Mesenchymal stem cell (in vitro differentiated cells and primary cell): Measurements from ENCODE around the gene ST3GAL4.

Experiments
- DNase-seq: peaks from one replicate; pipeline ENCODE4 v3.0.0-alpha.2; 2013
- H2AFZ ChIP-seq: one replicate; pipeline ENCODE4 v1.6.1; 2013; ENCODE audit warnings: low read depth, mild to moderate bottlenecking, control low read depth, inconsistent platforms, low read length, moderate library complexity
- H2AK5ac ChIP-seq: 2 replicates; pipeline ENCODE4 v1.6.1; 2013; ENCODE audit warnings: low read length, moderate library complexity, mild to moderate bottlenecking, inconsistent platforms; ENCODE audit not compliant: severe bottlenecking
- H2BK120ac ChIP-seq: one replicate; pipeline ENCODE4 v1.6.1; 2013; ENCODE audit warnings: low read depth, mild to moderate bottlenecking, inconsistent platforms, low read length, moderate library complexity
- H2BK12ac ChIP-seq, 2 experiments: one replicate each; pipeline ENCODE4 v1.6.1; 2013; ENCODE audit warnings: inconsistent platforms in 2 of 2, low read length in 2 of 2, mild to moderate bottlenecking in 2 of 2, moderate library complexity in 2 of 2, control low read depth in 1 of 2
- H2BK15ac ChIP-seq: one replicate; pipeline ENCODE4 v1.6.1; 2013; ENCODE audit warnings: mild to moderate bottlenecking, low read depth, inconsistent platforms; ENCODE audit not compliant: poor library complexity, severe bottlenecking
- H2BK5ac ChIP-seq: 2 replicates; pipeline ENCODE4 v1.6.1; 2013; ENCODE audit warnings: low read depth, mild to moderate bottlenecking, low read length, control low read depth, inconsistent platforms; ENCODE audit not compliant: poor library complexity, severe bottlenecking
- H3K14ac ChIP-seq, 2 experiments: one replicate each; pipeline ENCODE4 v1.6.1; 2013; ENCODE audit warnings: inconsistent platforms in 2 of 2, low read length in 2 of 2, control low read depth in 1 of 2, mild to moderate bottlenecking in 1 of 2, moderate library complexity in 1 of 2
- H3K18ac ChIP-seq, 2 experiments: one replicate each; pipeline ENCODE4 v1.6.1; 2013; ENCODE audit warnings: inconsistent platforms in 2 of 2, low read length in 2 of 2, control low read depth in 1 of 2, low read depth in 1 of 2, mild to moderate bottlenecking in 1 of 2
- H3K23ac ChIP-seq, 2 experiments: one replicate each; pipeline ENCODE4 v1.6.1; 2013; ENCODE audit warnings: inconsistent platforms in 2 of 2, low read length in 2 of 2, mild to moderate bottlenecking in 2 of 2, moderate library complexity in 2 of 2, control low read depth in 1 of 2
- H3K27ac ChIP-seq: 2 replicates; pipeline ENCODE4 v1.5.1; 2013; ENCODE audit warnings: mild to moderate bottlenecking, moderate library complexity, low read length, control low read depth, inconsistent platforms; ENCODE audit not compliant: poor library complexity, severe bottlenecking
- H3K27me3 ChIP-seq, 2 experiments: 2 replicates each; pipeline versions ENCODE4 v1.6.1 to v1.7.0; 2013; ENCODE audit warnings: low read length in 2 of 2, mild to moderate bottlenecking in 2 of 2, moderate library complexity in 2 of 2, control low read depth in 1 of 2, inconsistent platforms in 1 of 2; ENCODE audit not compliant: control insufficient read depth in 1 of 2, insufficient read depth in 1 of 2
- H3K36me3 ChIP-seq, 2 experiments: 2 replicates each; pipeline versions ENCODE4 v1.6.1 to v1.7.0; 2013; ENCODE audit warnings: low read length in 2 of 2, control low read depth in 1 of 2, inconsistent platforms in 1 of 2, low read depth in 1 of 2, mild to moderate bottlenecking in 1 of 2; ENCODE audit not compliant: insufficient read depth in 2 of 2, control insufficient read depth in 1 of 2
- H3K4ac ChIP-seq, 2 experiments: one replicate each; pipeline ENCODE4 v1.6.1; 2013; ENCODE audit warnings: inconsistent platforms in 2 of 2, low read length in 2 of 2, mild to moderate bottlenecking in 2 of 2, moderate library complexity in 2 of 2, control low read depth in 1 of 2, low read depth in 1 of 2
- H3K4me1 ChIP-seq: 2 replicates; pipeline ENCODE4 v1.6.1; 2013; ENCODE audit warnings: low read depth, low read length, control low read depth; ENCODE audit not compliant: control insufficient read depth, insufficient read depth
- H3K4me2 ChIP-seq: 2 replicates; pipeline ENCODE4 v1.6.1; 2013; ENCODE audit warnings: low read length, mild to moderate bottlenecking, inconsistent platforms; ENCODE audit not compliant: poor library complexity, severe bottlenecking
- H3K4me3 ChIP-seq, 2 experiments: 2 replicates each; pipeline versions ENCODE4 v1.5.1 to v1.7.0; 2013; ENCODE audit warnings: low read length in 2 of 2, mild to moderate bottlenecking in 2 of 2, control low read depth in 1 of 2, low read depth in 1 of 2; ENCODE audit not compliant: insufficient read depth in 1 of 2
- H3K79me1 ChIP-seq: replicated peaks from 2 replicates; pipeline ENCODE4 v1.6.1; 2013; ENCODE audit warnings: mild to moderate bottlenecking, control low read depth, low read length, inconsistent platforms; ENCODE audit not compliant: poor library complexity, severe bottlenecking
- H3K9ac ChIP-seq: 2 replicates; pipeline ENCODE4 v1.7.0; 2013; ENCODE audit warnings: mild to moderate bottlenecking, low read length, moderate library complexity
- H3K9me3 ChIP-seq: 2 replicates; pipeline ENCODE4 v1.7.0; 2013; ENCODE audit warnings: mild to moderate bottlenecking, low read length; ENCODE audit not compliant: control insufficient read depth
- H4K8ac ChIP-seq: one replicate; pipeline ENCODE4 v1.6.1; 2013; ENCODE audit warnings: inconsistent platforms, mild to moderate bottlenecking, low read length, moderate library complexity
- H4K91ac ChIP-seq: one replicate; pipeline ENCODE4 v1.6.1; 2013; ENCODE audit warnings: mild to moderate bottlenecking, low read length, inconsistent platforms
- WGBS: methylation state at CpG from one replicate; pipeline ENCODE4 v1.1.7; 2013; ENCODE audit warnings: mixed read lengths; 5-methylcytosine and 5-hydroxymethylcytosine counted together

Gene ST3GAL4

GRCh38 chr11:126407682-126408288, 52.3 kb downstream of the ST3GAL4 start:
- H3K36me3 ChIP-seq, result peaks cover 32 to 49% of the 10 kb centered on the region in 2 experiments
- no peak overlapping the region for H2BK120ac ChIP-seq
- H3K9me3 ChIP-seq, result no peaks in the 10 kb centered on the region
- no peaks in the 10 kb centered on the region for H3K27me3 ChIP-seq
- H3K9ac ChIP-seq, result no peak overlapping the region
- H3K4ac ChIP-seq, result no peak overlapping the region
- H3K79me1 ChIP-seq, result peaks cover 4% of the 10 kb centered on the region
- H3K4me1 ChIP-seq, result peaks cover 6% of the 10 kb centered on the region
- H2BK5ac ChIP-seq, result no peak overlapping the region
- H3K23ac ChIP-seq, result peak overlapping the region in 1 of 2 experiments; percentile 27
- H4K91ac ChIP-seq, result no peak overlapping the region
- H3K4me3 ChIP-seq, result no peak overlapping the region
- H4K8ac ChIP-seq, result no peak overlapping the region
- no peak overlapping the region for H3K4me2 ChIP-seq
- H2BK12ac ChIP-seq, result no peak overlapping the region
- H2AFZ ChIP-seq, result no peak overlapping the region
- H3K14ac ChIP-seq, result no peak overlapping the region
- DNase-seq, result no peak
- H3K27ac ChIP-seq, result no peak overlapping the region
- H2BK15ac ChIP-seq, result no peak overlapping the region
- no peak overlapping the region for H2AK5ac ChIP-seq
- WGBS, result 98% methylated on average over 15 of the region's 15 CpGs
- no peak overlapping the region for H3K18ac ChIP-seq

GRCh38 chr11:126408496-126408895, 53.0 kb downstream of the ST3GAL4 start:
- no peak overlapping the region for H2AFZ ChIP-seq
- H3K36me3 ChIP-seq, result peaks cover 35 to 51% of the 10 kb centered on the region in 2 experiments
- H2AK5ac ChIP-seq, result no peak overlapping the region
- no peak overlapping the region for H4K91ac ChIP-seq
- H3K4me3 ChIP-seq, result no peak overlapping the region
- no peak overlapping the region for H3K18ac ChIP-seq
- no peak overlapping the region for H2BK5ac ChIP-seq
- H2BK15ac ChIP-seq, result no peak overlapping the region
- H4K8ac ChIP-seq, result no peak overlapping the region
- no peak overlapping the region for H3K9ac ChIP-seq
- 95% methylated on average over 12 of the region's 12 CpGs for WGBS
- no peak overlapping the region for H3K27ac ChIP-seq
- DNase-seq, result no peak
- no peak overlapping the region for H2BK12ac ChIP-seq
- H3K4me2 ChIP-seq, result no peak overlapping the region
- no peaks in the 10 kb centered on the region for H3K27me3 ChIP-seq
- no peaks in the 10 kb centered on the region for H3K9me3 ChIP-seq
- H3K14ac ChIP-seq, result no peak overlapping the region
- H3K4ac ChIP-seq, result no peak overlapping the region
- H3K23ac ChIP-seq, result no peak overlapping the region
- H2BK120ac ChIP-seq, result no peak overlapping the region
- H3K79me1 ChIP-seq, result peaks cover 4% of the 10 kb centered on the region
- peaks cover 6% of the 10 kb centered on the region for H3K4me1 ChIP-seq

GRCh38 chr11:126408901-126409619, 53.6 kb downstream of the ST3GAL4 start:
- H3K9ac ChIP-seq, result no peak overlapping the region
- H3K27ac ChIP-seq, result no peak overlapping the region
- no peaks in the 10 kb centered on the region for H3K9me3 ChIP-seq
- no peak overlapping the region for H3K18ac ChIP-seq
- no peak overlapping the region for H4K8ac ChIP-seq
- peaks cover 4% of the 10 kb centered on the region for H3K79me1 ChIP-seq
- H3K14ac ChIP-seq, result no peak overlapping the region
- no peak overlapping the region for H2AK5ac ChIP-seq
- H3K23ac ChIP-seq, result no peak overlapping the region
- no peak overlapping the region for H2BK15ac ChIP-seq
- H3K36me3 ChIP-seq, result peaks cover 41 to 56% of the 10 kb centered on the region in 2 experiments
- no peak overlapping the region for H3K4me2 ChIP-seq
- H3K4me3 ChIP-seq, result no peak overlapping the region
- peaks cover 6% of the 10 kb centered on the region for H3K4me1 ChIP-seq
- no peak for DNase-seq
- no peak overlapping the region for H3K4ac ChIP-seq
- 98% methylated on average over 12 of the region's 12 CpGs for WGBS
- H4K91ac ChIP-seq, result no peak overlapping the region
- no peaks in the 10 kb centered on the region for H3K27me3 ChIP-seq
- H2BK120ac ChIP-seq, result no peak overlapping the region
- H2AFZ ChIP-seq, result no peak overlapping the region
- no peak overlapping the region for H2BK12ac ChIP-seq
- H2BK5ac ChIP-seq, result no peak overlapping the region

- Histone ChIP-seq H2BK12ac (no peak overlapping the region), H3K4me3 (no peak overlapping the region), H2BK15ac (no peak overlapping the region), H3K9me3 (no peaks in the 10 kb centered on the region), H2AK5ac (no peak overlapping the region), H3K4ac (no peak overlapping the region), H2BK5ac (no peak overlapping the region), H2AFZ (no peak overlapping the region), H3K36me3 (peaks cover 41 to 61% of the 10 kb centered on the region in 2 experiments), H4K91ac (no peak overlapping the region), H3K27ac (no peak overlapping the region), H3K79me1 (peaks cover 4% of the 10 kb centered on the region), H3K9ac (no peak overlapping the region), H3K4me2 (no peak overlapping the region), H3K18ac (no peak overlapping the region), H4K8ac (no peak overlapping the region), H3K4me1 (peaks cover 6% of the 10 kb centered on the region), H3K27me3 (no peaks in the 10 kb centered on the region), H3K14ac (no peak overlapping the region), H2BK120ac (no peak overlapping the region), H3K23ac (no peak overlapping the region)
- 92% methylated on average over 3 of the region's 3 CpGs for WGBS
- DNase-seq, result no peak
These were observed 54.1 kb downstream of the ST3GAL4 start for GRCh38 chr11:126409620-126409985.
